ENCODE measurements around the gene CYBRD1. TPM values are rescaled to one million over a fixed set of nuclear protein-coding genes. Genes with fewer than 3 reads are reported as not detected.

Gene CYBRD1
- polyA plus RNA-seq, 2 of the 4 experiments (the other 2 are of a cell fraction), result 30.5 to 46.6 TPM

- no peaks in the 10 kb centered on the region for H3K9me3 ChIP-seq
- peak; percentile 61 to 77 for ATAC-seq
- H3K27ac ChIP-seq, result peak overlapping the region; percentile 79 to 94
- H3K4me2 ChIP-seq, result peak overlapping the region; percentile 90
- peaks cover 17% of the 10 kb centered on the region for H3K4me1 ChIP-seq
- POLR2A ChIA-PET, result interaction anchor here (0.6 to 2.5 kb wide), 4 partner anchors 9 to 90 kb away, joined by 3 to 9 read pairs (median 5); partner anchors contain the start of genes DCAF17 and METTL8
- WGBS (ENCODE audit: missing lambda C conversion rate), result no CpG with 5 or more reads among the region's 29 CpGs
- CTCF ChIA-PET, result interaction anchor here (0.6 to 1.8 kb wide), 3 partner anchors 181 to 1961 kb away, joined by 3 to 4 read pairs (median 3); partner anchors contain the start of gene GORASP2
- no peak for FAIRE-seq
- peak in 1 of 2 experiments; percentile 5 for DNase-seq (ENCODE audit: low read depth in 1 of 2, low spot score in 1 of 2)
- TF ChIP-seq EHMT2 (IDR thresholded peaks at IDR 0.05; ENCODE audit: low read depth) (no peak), POLR2A (IDR thresholded peaks at IDR 0.05; ENCODE audit: low read length) (no peak), TP53 (CRISPR knock-in tag; IDR thresholded peaks at IDR 0.05) (no peak), CBX8 (IDR thresholded peaks at IDR 0.05) (no peak), HOXA7 (CRISPR knock-in tag; IDR thresholded peaks at IDR 0.05) (no peak), RAD21 (conservative IDR thresholded peaks at IDR 0.05 in 1 of 2, IDR thresholded peaks at IDR 0.05 in 1 of 2) (no peak), CTCF (IDR thresholded peaks at IDR 0.05) (no peak), MAZ (IDR thresholded peaks at IDR 0.05; ENCODE audit: borderline replicate concordance, low read depth, low read length) (no peak), RCOR1 (IDR thresholded peaks at IDR 0.05; ENCODE audit: low read depth, low read length) (no peak), ELK1 (IDR thresholded peaks at IDR 0.05; ENCODE audit: low read depth, low read length) (no peak), CHD2 (IDR thresholded peaks at IDR 0.05; ENCODE audit: low read length, partially characterized antibody) (no peak), RNF2 (IDR thresholded peaks at IDR 0.05; ENCODE audit: borderline replicate concordance, low read depth) (no peak), REST (IDR thresholded peaks at IDR 0.05) (no peak)
- TF ChIP-seq, protein P1, sequence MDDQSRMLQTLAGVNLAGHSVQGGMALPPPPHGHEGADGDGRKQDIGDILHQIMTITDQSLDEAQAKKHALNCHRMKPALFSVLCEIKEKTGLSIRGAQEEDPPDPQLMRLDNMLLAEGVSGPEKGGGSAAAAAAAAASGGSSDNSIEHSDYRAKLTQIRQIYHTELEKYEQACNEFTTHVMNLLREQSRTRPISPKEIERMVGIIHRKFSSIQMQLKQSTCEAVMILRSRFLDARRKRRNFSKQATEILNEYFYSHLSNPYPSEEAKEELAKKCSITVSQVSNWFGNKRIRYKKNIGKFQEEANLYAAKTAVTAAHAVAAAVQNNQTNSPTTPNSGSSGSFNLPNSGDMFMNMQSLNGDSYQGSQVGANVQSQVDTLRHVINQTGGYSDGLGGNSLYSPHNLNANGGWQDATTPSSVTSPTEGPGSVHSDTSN (IDR thresholded peaks at IDR 0.05), result no peak
- TF ChIP-seq, protein P2, sequence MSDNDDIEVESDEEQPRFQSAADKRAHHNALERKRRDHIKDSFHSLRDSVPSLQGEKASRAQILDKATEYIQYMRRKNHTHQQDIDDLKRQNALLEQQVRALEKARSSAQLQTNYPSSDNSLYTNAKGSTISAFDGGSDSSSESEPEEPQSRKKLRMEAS (IDR thresholded peaks at IDR 0.05), result no peak
- TF ChIP-seq, protein P3, sequence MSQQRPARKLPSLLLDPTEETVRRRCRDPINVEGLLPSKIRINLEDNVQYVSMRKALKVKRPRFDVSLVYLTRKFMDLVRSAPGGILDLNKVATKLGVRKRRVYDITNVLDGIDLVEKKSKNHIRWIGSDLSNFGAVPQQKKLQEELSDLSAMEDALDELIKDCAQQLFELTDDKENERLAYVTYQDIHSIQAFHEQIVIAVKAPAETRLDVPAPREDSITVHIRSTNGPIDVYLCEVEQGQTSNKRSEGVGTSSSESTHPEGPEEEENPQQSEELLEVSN (IDR thresholded peaks at IDR 0.05; ENCODE audit: borderline replicate concordance, low read depth), result no peak; the same call in 1 of the 2 replicates
- TF ChIP-seq, protein P4, sequence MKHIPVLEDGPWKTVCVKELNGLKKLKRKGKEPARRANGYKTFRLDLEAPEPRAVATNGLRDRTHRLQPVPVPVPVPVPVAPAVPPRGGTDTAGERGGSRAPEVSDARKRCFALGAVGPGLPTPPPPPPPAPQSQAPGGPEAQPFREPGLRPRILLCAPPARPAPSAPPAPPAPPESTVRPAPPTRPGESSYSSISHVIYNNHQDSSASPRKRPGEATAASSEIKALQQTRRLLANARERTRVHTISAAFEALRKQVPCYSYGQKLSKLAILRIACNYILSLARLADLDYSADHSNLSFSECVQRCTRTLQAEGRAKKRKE (CRISPR knock-in tag; IDR thresholded peaks at IDR 0.05; ENCODE audit: low read depth), result no peak
- peak overlapping the region; percentile 79 for H3K4me3 ChIP-seq
Observed at GRCh38 chr2:171522788-171523087, 464 bp downstream of the CYBRD1 start.

All from A549 (cell line).